H7 (cell line): Measurements from ENCODE around the gene MFSD6. TPM values are rescaled to one million over a fixed set of nuclear protein-coding genes. Genes with fewer than 3 reads are reported as not detected.

Experiments used
- DNase-seq: peaks from one replicate; pipeline ENCODE4 v3.0.0; 2012
- H3K27me3 ChIP-seq: 2 replicates; pipeline ENCODE4 v1.6.0; 2011; ENCODE audit warnings: mild to moderate bottlenecking, low read length; ENCODE audit not compliant: control insufficient read depth, insufficient read depth
- H3K36me3 ChIP-seq: replicated peaks from 2 replicates; pipeline ENCODE4 v1.5.1; 2011; ENCODE audit warnings: low read length; ENCODE audit not compliant: control insufficient read depth, insufficient read depth
- H3K4me3 ChIP-seq: 2 replicates; pipeline ENCODE4 v1.5.1; 2011; ENCODE audit warnings: low read depth, mild to moderate bottlenecking, control low read depth, low read length, moderate library complexity; ENCODE audit not compliant: insufficient read depth
- total RNA-seq: library from RNA; depleted of rRNA; stranded (reverse); fragments of >200 nt; shearing (Covaris generic); gene quantifications from 2 replicates; pipeline ENCODE4 v1.2.3, GENCODE V29; 2014

The MFSD6 gene
- total RNA-seq, 1 experiment from 2014 or later, result 1.6 TPM

- H3K4me3 ChIP-seq, result no peak overlapping the region
- DNase-seq, result no peak
Observed at GRCh38 chr2:190379249-190379964, 28.7 kb upstream of the MFSD6 start.

GRCh38 chr2:190380962-190381412 is 27.2 kb upstream of the MFSD6 start:
- Histone ChIP-seq H3K27me3 (no peaks in the 10 kb centered on the region), H3K4me3 (no peak overlapping the region), H3K36me3 (no peaks in the 10 kb centered on the region)
- DNase-seq, result no peak

More at GRCh38 chr2:190379249-190379964, 28.7 kb upstream of the MFSD6 start:
- no peaks in the 10 kb centered on the region for H3K27me3 ChIP-seq
- H3K36me3 ChIP-seq, result no peaks in the 10 kb centered on the region

- Histone ChIP-seq H3K4me3 (no peak overlapping the region), H3K27me3 (no peaks in the 10 kb centered on the region), H3K36me3 (no peaks in the 10 kb centered on the region)
- DNase-seq, result peak; percentile 37
Observed at GRCh38 chr2:190382851-190383250, 25.3 kb upstream of the MFSD6 start.

- H3K4me3 ChIP-seq, result no peak overlapping the region
- no peaks in the 10 kb centered on the region for H3K36me3 ChIP-seq
- no peak for DNase-seq
- no peaks in the 10 kb centered on the region for H3K27me3 ChIP-seq
Observed at GRCh38 chr2:190387422-190387821, 20.7 kb upstream of the MFSD6 start.

GRCh38 chr2:190396271-190396670 is 11.9 kb upstream of the MFSD6 start:
- Histone ChIP-seq H3K36me3 (no peaks in the 10 kb centered on the region), H3K27me3 (no peaks in the 10 kb centered on the region), H3K4me3 (no peak overlapping the region)
- no peak for DNase-seq

GRCh38 chr2:190402986-190403603 is 5.1 kb upstream of the MFSD6 start:
- peaks cover 16% of the 10 kb centered on the region for H3K27me3 ChIP-seq
- DNase-seq, result no peak
- H3K4me3 ChIP-seq, result no peak overlapping the region
- H3K36me3 ChIP-seq, result no peaks in the 10 kb centered on the region

- no peak overlapping the region for H3K4me3 ChIP-seq
- H3K27me3 ChIP-seq, result peaks cover 27% of the 10 kb centered on the region
- no peak for DNase-seq
- H3K36me3 ChIP-seq, result no peaks in the 10 kb centered on the region
Observed at GRCh38 chr2:190404487-190404886, 3.7 kb upstream of the MFSD6 start.

- H3K4me3 ChIP-seq, result no peak overlapping the region
- H3K27me3 ChIP-seq, result peaks cover 32% of the 10 kb centered on the region
- H3K36me3 ChIP-seq, result no peaks in the 10 kb centered on the region
- DNase-seq, result no peak
Observed at GRCh38 chr2:190405070-190405469, 3.1 kb upstream of the MFSD6 start.

- no peak for DNase-seq
- Histone ChIP-seq H3K4me3 (no peak overlapping the region), H3K36me3 (no peaks in the 10 kb centered on the region), H3K27me3 (peaks cover 37% of the 10 kb centered on the region)
Observed at GRCh38 chr2:190405995-190406394, 2.2 kb upstream of the MFSD6 start.

- no peak for DNase-seq
- H3K27me3 ChIP-seq, result peaks cover 37% of the 10 kb centered on the region
- no peak overlapping the region for H3K4me3 ChIP-seq
- H3K36me3 ChIP-seq, result no peaks in the 10 kb centered on the region
Observed at GRCh38 chr2:190406805-190407204, 1.4 kb upstream of the MFSD6 start.

- Histone ChIP-seq H3K27me3 (peaks cover 37% of the 10 kb centered on the region), H3K4me3 (peak overlapping the region; percentile 55), H3K36me3 (no peaks in the 10 kb centered on the region)
- DNase-seq, result no peak
Observed at GRCh38 chr2:190407246-190407661, 901 bp upstream of the MFSD6 start.

- peak; percentile 78 for DNase-seq
Observed at GRCh38 chr2:190408538-190409271, 550 bp downstream of the MFSD6 start.

GRCh38 chr2:190409616-190410015 is 1.5 kb downstream of the MFSD6 start:
- Histone ChIP-seq H3K4me3 (no peak overlapping the region), H3K27me3 (peaks cover 37% of the 10 kb centered on the region), H3K36me3 (no peaks in the 10 kb centered on the region)
- DNase-seq, result no peak

More at GRCh38 chr2:190408538-190409271, 550 bp downstream of the MFSD6 start:
- no peaks in the 10 kb centered on the region for H3K36me3 ChIP-seq
- H3K27me3 ChIP-seq, result peaks cover 37% of the 10 kb centered on the region
- peak overlapping the region; percentile 55 for H3K4me3 ChIP-seq

GRCh38 chr2:190410166-190410565 is 2.0 kb downstream of the MFSD6 start:
- Histone ChIP-seq H3K36me3 (no peaks in the 10 kb centered on the region), H3K4me3 (no peak overlapping the region), H3K27me3 (peaks cover 37% of the 10 kb centered on the region)
- DNase-seq, result no peak

GRCh38 chr2:190412966-190413365 is 4.8 kb downstream of the MFSD6 start:
- Histone ChIP-seq H3K4me3 (no peak overlapping the region), H3K36me3 (no peaks in the 10 kb centered on the region), H3K27me3 (peaks cover 21% of the 10 kb centered on the region)
- DNase-seq, result peak; percentile 42
